Stimulated activated CD4-positive, alpha-beta T cell treated with anti-CD3 and anti-CD28 coated beads, Interleukin-1b, Interleukin-23, amount 100 ng/mL, for 24 hours (primary cell): Measurements from ENCODE around the gene PLXDC1.

Source experiments
- DNase-seq, 4 experiments: peaks; one replicate each; pipeline ENCODE4 v3.0.0-alpha.2; 2020; ENCODE audit warnings: low read depth in 4 of 4, low spot score in 1 of 4

PLXDC1 gene

GRCh38 chr17:39018267-39019134 lies 132.9 kb downstream of the PLXDC1 start:
- DNase-seq, result peak in 2 of 4 experiments; percentile 14 to 15

- no peak for DNase-seq
Observed at GRCh38 chr17:39016193-39017153, 135.0 kb downstream of the PLXDC1 start.

- DNase-seq, result no peak
Observed at GRCh38 chr17:39015546-39015935, 135.9 kb downstream of the PLXDC1 start.

- DNase-seq, result no peak
Observed at GRCh38 chr17:39014795-39015545, 136.5 kb downstream of the PLXDC1 start.

GRCh38 chr17:39014044-39014794 lies 137.2 kb downstream of the PLXDC1 start:
- DNase-seq, result no peak
